KOPT-K1 (cell line): ENCODE measurements around the gene KCNJ6.

Source experiments
- H3K27ac ChIP-seq: fragments of 200-600 bp; sonication (generic); 2 replicates; pipeline ENCODE4 v1.5.1; 2016; ENCODE audit warnings: antibody characterized with exemption, mild to moderate bottlenecking, low read depth, low read length; ENCODE audit not compliant: poor library complexity, severe bottlenecking
- H3K36me3 ChIP-seq: fragments of 200-600 bp; sonication (generic); 2 replicates; pipeline ENCODE4 v1.5.1; 2017; ENCODE audit warnings: antibody characterized with exemption, mild to moderate bottlenecking, low read length, moderate library complexity; ENCODE audit not compliant: insufficient read depth
- H3K9me3 ChIP-seq: fragments of 200-600 bp; sonication (generic); 2 replicates; pipeline ENCODE4 v1.5.1; 2017; ENCODE audit warnings: antibody characterized with exemption, low read length, mild to moderate bottlenecking; ENCODE audit not compliant: insufficient read depth, poor library complexity, severe bottlenecking

KCNJ6 gene

GRCh38 chr21:37797403-37797802 lies 118.9 kb downstream of the KCNJ6 start:
- H3K36me3 ChIP-seq: no peaks in the 10 kb centered on the region
- H3K27ac ChIP-seq: no peak overlapping the region
- no peaks in the 10 kb centered on the region for H3K9me3 ChIP-seq

- Histone ChIP-seq H3K27ac (no peak overlapping the region), H3K9me3 (no peaks in the 10 kb centered on the region), H3K36me3 (no peaks in the 10 kb centered on the region)
Observed at GRCh38 chr21:37796011-37796410, 120.2 kb downstream of the KCNJ6 start.

GRCh38 chr21:37793660-37794059 lies 122.6 kb downstream of the KCNJ6 start:
- no peaks in the 10 kb centered on the region for H3K9me3 ChIP-seq
- H3K36me3 ChIP-seq: no peaks in the 10 kb centered on the region
- no peak overlapping the region for H3K27ac ChIP-seq

DNA sequence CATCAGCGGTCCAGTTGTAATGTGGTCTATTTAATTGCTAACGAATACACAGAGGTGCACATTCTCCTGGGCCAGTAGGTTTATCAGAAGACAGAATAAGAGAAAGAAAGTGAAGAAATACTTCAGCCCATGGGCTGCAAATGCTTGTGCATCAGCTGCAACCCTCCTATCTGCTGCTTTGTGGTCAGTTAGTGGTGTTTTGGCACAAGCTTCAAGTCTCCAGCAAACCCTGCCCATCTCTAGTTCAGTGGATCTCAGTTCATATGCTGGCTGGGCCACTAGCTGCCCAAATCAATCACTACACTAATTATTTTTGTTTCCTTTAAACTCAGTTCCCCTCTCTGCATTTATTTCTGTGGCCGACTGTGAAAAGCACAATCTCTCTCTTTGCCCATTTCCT lies 124.2 kb downstream of the KCNJ6 start:
- H3K9me3 ChIP-seq: no peaks in the 10 kb centered on the region
- no peaks in the 10 kb centered on the region for H3K36me3 ChIP-seq
- no peak overlapping the region for H3K27ac ChIP-seq

GRCh38 chr21:37790905-37791304 lies 125.4 kb downstream of the KCNJ6 start:
- Histone ChIP-seq H3K27ac (no peak overlapping the region), H3K36me3 (no peaks in the 10 kb centered on the region), H3K9me3 (no peaks in the 10 kb centered on the region)

DNA sequence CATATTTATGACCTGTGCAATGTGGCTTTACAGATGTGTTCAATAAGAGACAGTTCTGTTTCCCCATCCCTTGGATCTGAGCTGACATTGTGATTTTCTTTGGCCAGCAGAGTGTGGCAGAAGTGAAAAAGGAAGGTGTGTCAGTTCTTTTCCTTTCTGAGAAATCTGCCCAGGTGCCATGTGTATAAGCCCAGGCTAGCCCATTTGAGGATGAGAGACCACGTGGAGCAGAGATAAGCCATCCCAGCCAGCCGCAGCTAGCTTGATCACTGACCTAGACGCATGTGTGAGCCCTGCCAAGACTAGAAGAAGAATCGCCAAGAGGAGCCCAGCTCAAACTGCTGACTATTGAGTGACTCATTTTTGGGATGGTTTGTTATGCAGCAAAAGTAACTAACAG lies 127.8 kb downstream of the KCNJ6 start:
- H3K36me3 ChIP-seq: no peaks in the 10 kb centered on the region
- peaks cover 6% of the 10 kb centered on the region for H3K9me3 ChIP-seq
- H3K27ac ChIP-seq: no peak overlapping the region

- H3K27ac ChIP-seq: no peak overlapping the region
- peaks cover 8% of the 10 kb centered on the region for H3K9me3 ChIP-seq
- H3K36me3 ChIP-seq: no peaks in the 10 kb centered on the region
Observed at GRCh38 chr21:37787456-37787855, 128.8 kb downstream of the KCNJ6 start.

GRCh38 chr21:37784591-37785318 lies 131.5 kb downstream of the KCNJ6 start:
- Histone ChIP-seq H3K27ac (no peak overlapping the region), H3K9me3 (peaks cover 8% of the 10 kb centered on the region), H3K36me3 (no peaks in the 10 kb centered on the region)

GRCh38 chr21:37783016-37783415 lies 133.2 kb downstream of the KCNJ6 start:
- no peak overlapping the region for H3K27ac ChIP-seq
- peaks cover 8% of the 10 kb centered on the region for H3K9me3 ChIP-seq
- no peaks in the 10 kb centered on the region for H3K36me3 ChIP-seq

GRCh38 chr21:37780991-37781983 lies 135.0 kb downstream of the KCNJ6 start:
- Histone ChIP-seq H3K36me3 (no peaks in the 10 kb centered on the region), H3K27ac (no peak overlapping the region), H3K9me3 (peaks cover 8% of the 10 kb centered on the region)

- Histone ChIP-seq H3K36me3 (no peaks in the 10 kb centered on the region), H3K27ac (no peak overlapping the region)
Observed at GRCh38 chr21:37771181-37771580, 145.1 kb downstream of the KCNJ6 start.

GRCh38 chr21:37770461-37770860 lies 145.8 kb downstream of the KCNJ6 start:
- Histone ChIP-seq H3K36me3 (no peaks in the 10 kb centered on the region), H3K27ac (no peak overlapping the region), H3K9me3 (no peaks in the 10 kb centered on the region)

More at GRCh38 chr21:37771181-37771580, 145.1 kb downstream of the KCNJ6 start:
- H3K9me3 ChIP-seq: no peaks in the 10 kb centered on the region

- Histone ChIP-seq H3K9me3 (no peaks in the 10 kb centered on the region), H3K27ac (no peak overlapping the region), H3K36me3 (no peaks in the 10 kb centered on the region)
Observed at GRCh38 chr21:37769656-37770055, 146.6 kb downstream of the KCNJ6 start.

- no peak overlapping the region for H3K27ac ChIP-seq
- no peaks in the 10 kb centered on the region for H3K36me3 ChIP-seq
- H3K9me3 ChIP-seq: no peaks in the 10 kb centered on the region
Observed at GRCh38 chr21:37767984-37768383, 148.3 kb downstream of the KCNJ6 start.

DNA sequence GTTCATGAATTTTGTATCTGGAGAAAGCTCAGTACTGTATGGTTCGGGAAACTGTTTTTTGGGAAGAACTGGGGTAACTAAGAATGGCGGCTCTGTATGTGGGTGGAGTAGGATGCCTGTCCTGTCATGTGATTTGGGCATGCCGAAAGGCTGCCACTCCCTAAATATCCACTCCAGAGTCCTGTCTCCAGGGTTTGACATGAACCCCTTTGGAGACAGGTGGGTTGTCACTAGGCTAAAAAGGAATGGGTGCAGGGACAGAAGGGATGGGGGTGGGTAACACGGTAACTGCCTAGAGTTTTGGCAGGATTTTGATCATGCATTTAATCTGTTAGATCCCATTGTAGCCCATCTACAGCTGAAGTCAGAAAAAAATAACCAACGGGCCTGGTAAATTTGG lies 150.1 kb downstream of the KCNJ6 start:
- no peak overlapping the region for H3K27ac ChIP-seq
- no peaks in the 10 kb centered on the region for H3K9me3 ChIP-seq

More for the DNA sequence above, 150.1 kb downstream of the KCNJ6 start:
- H3K36me3 ChIP-seq: no peaks in the 10 kb centered on the region
